ENCODE data around the gene KDM3B.

- TF ChIP-seq POLR2A (IDR thresholded peaks at IDR 0.05; ENCODE audit: low read length) (no peak), GATA1 (IDR thresholded peaks at IDR 0.05; ENCODE audit: low read depth, low read length) (no peak)
Observed at GRCh38 chr5:138452720-138453119, 100.2 kb downstream of the KDM3B start.

Measured in erythroblast (primary cell).